ENCODE results near the gene FAT1.

The FAT1 gene

GRCh38 chr4:186557061-186557460 is 166.6 kb downstream of the FAT1 start:
- no peak for DNase-seq

GRCh38 chr4:186554914-186555827 is 168.5 kb downstream of the FAT1 start, which contains the start of gene MTNR1A:
MTNR1A (minus strand) TSS chr4:186555567; CDS start chr4:186555365, 202 bp downstream.
- no peak for DNase-seq

- no peak for DNase-seq
These were observed 169.1 kb downstream of the FAT1 start for GRCh38 chr4:186554539-186554913.

GRCh38 chr4:186553717-186554116 is 169.9 kb downstream of the FAT1 start:
- DNase-seq: no peak

- no peak for DNase-seq
These were observed 171.8 kb downstream of the FAT1 start for GRCh38 chr4:186551849-186552248.

- DNase-seq: no peak
These were observed 178.2 kb downstream of the FAT1 start for GRCh38 chr4:186545436-186545835.

GRCh38 chr4:186543206-186543605 is 180.4 kb downstream of the FAT1 start:
- DNase-seq: no peak

GRCh38 chr4:186541801-186542200 is 181.9 kb downstream of the FAT1 start:
- no peak for DNase-seq

- DNase-seq: no peak
These were observed 185.7 kb downstream of the FAT1 start for GRCh38 chr4:186537843-186538521.
